Cortex of kidney (tissue), 1 donor: ENCODE measurements around the gene ADTRP.

Experiments
- DNase-seq: peaks from one replicate; lab custom pipeline; 2025; lab: John Stamatoyannopoulos, UW

ADTRP gene, protein sequence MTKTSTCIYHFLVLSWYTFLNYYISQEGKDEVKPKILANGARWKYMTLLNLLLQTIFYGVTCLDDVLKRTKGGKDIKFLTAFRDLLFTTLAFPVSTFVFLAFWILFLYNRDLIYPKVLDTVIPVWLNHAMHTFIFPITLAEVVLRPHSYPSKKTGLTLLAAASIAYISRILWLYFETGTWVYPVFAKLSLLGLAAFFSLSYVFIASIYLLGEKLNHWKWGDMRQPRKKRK

DNA sequence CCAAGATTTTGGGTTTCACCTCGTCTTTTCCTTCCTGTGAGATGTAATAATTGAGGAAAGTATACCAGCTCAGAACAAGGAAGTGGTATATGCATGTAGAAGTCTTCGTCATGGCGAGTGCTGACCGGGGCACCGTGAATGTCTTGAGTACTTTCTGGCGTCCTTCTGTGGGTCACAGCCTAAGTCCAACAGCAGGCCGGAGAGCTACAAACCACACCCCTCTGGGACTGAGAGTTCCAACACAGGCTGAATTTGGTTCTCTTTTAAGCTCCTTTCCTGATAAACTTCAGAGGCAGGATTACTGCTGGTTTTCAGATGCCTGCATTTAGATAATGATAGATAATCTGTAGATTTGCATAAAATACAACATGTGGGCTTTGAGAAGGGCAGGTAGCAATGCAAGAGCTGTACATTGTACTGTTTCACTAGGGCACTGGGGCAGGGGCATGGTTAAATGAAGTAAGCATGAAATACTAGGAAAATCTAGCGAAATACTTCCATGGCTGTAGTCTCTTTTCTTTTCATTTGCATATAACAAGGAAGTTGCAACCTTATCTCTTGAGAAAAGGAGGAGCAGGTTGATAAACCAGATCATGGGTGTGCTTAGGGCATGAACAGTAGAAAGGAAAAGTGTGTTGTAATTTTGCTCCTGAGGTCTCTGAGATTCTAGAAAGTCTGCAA, at the start of gene ADTRP:
Gene ADTRP, minus strand, starts transcription at position 156 of the 681 bp plus-strand sequence. Its CDS starts 44 bp downstream, at position 112.
- DNase-seq = no peak

DNA sequence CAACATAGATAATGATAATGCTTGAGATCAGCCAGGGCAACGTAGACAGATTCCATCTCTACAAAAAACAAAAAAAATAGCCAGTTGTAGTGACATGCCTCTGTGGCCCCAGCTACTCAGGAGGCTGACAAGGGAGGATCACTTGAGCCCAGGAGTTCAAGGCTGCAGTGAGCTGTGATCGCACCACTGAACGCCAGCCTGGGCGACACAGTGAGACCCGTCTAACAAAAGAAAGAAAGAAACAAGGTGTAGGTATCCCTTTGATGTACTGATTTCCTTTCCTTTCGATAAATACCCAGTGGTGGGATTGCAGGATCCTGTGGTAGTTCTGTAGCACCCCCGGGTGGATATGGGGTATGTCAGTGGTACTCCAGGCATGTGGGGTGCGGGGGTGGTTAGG, 48.2 kb upstream of the ADTRP start:
- DNase-seq = no peak

DNA sequence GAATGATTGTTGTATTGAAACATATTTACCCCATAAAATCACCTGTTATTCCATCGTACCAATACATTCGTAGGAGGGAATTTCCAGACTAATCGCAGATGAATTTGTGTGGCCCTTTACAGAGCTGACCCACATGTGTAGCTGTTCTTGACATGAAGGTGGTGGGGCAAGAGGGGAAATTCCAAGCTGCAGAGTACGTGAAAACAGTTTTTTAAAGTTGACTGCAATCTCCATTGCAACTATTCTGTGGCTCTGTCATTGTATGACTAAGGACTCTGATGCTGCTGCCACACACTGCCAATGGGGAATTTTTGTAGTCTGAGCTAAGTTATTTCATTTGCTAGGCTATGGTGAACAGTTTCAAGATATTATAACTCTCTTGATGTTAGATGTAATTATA, 46.4 kb upstream of the ADTRP start:
- no peak for DNase-seq

DNA sequence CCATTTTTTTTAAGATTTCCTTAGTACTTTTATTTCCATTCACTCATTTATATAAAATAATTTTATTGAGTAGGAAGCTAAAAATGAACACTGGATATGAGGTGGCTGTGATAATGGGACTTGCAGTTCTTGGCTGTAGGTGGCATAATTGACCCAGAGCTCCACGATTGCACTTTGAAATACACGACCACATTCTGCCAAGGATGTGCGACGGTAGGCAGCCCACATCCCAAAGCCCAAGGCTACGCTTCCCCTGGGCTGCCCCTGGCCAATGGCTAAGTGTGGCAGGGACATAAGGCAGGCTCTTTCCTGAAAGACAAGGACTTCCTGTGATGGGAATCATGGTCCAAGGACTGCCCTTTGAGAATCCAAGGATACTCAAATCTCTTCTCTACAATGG, 43.7 kb upstream of the ADTRP start:
- no peak for DNase-seq

DNA sequence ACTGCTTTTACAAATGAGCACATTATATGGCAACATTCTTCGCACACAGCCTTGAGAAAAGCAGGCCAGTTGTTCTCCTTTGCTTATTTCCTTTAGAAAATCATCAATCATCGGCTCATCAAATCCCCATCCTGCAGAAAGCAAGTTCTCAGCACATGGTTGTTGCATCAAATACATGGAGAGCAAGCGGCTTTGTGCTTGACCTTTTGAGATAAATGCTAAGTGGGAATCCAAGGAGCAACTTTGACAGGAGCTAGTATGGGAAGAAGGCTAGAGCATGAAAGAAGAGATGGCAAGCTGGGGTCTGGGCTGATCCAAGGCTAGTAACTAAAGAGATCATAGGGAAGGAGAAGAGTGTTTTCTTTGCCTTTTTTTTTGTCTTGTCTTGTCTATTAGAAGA, 43.2 kb upstream of the ADTRP start:
- no peak for DNase-seq

DNA sequence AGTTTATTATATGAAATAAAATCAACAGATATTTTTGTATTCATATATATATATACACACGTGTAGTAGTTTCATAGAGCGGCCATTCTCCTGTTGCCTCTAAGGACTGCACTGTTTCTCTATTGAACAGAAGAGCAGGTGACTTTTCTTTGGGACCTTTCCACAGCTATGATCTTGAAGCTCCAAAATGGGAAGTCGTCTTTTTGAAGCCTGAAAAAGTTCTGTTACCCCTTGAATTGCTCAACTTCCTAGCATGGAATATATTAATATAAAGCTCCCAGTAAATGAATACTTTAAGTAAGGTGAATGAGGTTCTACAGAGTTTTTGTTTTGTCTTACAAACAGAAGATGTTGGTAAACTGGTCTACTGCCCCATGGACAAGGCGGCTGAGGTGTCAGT, 42.2 kb upstream of the ADTRP start:
- no peak for DNase-seq

DNA sequence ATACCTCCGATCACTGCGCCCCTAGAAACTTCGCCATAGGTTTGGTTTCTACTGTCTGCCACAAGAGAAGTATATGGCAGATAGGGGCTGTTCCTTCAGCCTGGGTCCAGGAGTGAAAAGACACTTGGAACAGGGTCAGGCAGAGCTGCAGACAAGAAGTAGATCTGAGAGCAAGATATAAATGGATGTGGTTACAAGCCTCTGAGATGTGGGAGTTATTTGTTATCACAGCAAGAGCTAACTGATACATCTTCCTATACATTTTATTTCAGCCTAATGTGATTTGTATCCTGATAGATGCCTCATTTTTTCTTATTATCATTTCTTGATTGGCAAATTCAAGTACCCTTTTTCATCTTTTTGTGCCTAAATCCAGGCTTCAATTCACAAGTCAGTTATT, 40.9 kb upstream of the ADTRP start:
- DNase-seq = no peak

DNA sequence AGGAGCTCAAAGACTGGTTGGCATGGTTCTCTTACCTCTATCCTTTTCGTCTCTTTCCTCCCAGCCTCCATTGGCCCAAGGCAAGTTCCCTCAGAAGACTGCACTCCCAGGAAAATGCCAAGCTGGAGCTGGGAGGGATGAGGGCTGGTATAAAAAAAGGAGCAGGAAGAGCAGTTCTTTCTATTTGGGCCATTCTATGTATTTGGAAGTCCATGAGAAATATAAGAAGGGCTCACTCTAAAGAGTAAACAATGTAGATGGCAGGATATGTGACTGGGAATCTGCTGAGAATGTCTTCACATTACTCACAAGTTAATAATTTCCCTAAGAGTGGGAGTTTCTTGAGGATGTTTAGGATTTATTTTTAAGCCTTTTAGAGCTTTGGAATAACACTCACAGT, 36.6 kb upstream of the ADTRP start:
- no peak for DNase-seq

DNA sequence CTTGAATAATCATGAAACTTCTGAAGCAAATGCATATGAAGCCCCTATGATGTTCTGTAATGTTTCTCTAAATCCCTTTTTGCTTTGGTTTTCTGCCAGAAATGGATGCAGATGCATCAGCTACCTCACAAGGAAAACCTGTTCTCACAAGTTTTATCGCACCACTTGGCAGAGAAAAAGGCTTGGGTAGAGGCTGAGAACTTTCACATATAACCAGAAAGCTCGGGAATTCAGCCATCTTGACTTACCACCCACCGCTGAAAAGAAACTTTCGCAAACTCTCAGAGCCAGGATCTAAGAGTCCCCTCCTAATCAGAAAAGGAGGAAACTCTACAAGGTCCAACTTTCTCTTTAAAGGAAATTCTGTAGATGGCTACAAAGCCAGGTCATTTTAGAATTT, 36.2 kb upstream of the ADTRP start:
- DNase-seq = no peak

DNA sequence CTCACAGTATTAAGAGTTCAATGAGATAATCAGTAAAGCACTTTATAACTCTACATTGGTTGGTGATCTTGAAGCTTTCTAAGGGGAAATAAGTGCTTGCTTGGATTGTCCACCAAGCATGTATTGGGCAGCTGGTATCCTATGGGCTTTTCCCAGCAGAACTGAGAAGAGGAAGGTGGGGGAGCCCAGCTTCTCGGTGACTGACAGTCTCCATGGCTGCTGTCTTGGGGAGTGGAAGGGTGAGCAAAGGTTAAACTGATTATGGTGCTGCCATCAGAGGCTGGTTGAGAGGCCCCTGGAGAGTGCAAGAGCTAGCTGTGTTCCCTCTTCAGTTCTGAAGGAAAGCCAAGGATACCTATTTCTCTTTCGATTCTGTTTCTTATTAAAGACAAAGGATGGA, 35.5 kb upstream of the ADTRP start:
- DNase-seq = no peak

DNA sequence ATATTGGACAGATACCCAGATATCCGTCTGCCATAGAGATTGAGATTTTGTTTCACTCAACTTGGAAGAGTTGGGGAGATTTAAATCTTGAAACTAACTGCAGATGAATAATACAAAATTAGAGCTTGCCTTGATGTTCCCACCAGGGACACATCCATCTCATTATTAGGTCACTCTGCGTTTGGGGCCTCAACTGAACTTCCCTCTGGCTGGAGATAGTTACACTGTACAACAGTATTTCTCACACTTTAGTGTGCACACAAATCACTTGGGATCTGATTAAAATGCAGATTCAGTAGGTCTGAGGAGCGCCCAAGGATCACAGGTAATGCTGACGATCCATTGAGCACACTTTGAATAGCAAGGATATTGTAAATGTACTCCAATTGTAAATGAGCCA, 35.0 kb upstream of the ADTRP start:
- no peak for DNase-seq

DNA sequence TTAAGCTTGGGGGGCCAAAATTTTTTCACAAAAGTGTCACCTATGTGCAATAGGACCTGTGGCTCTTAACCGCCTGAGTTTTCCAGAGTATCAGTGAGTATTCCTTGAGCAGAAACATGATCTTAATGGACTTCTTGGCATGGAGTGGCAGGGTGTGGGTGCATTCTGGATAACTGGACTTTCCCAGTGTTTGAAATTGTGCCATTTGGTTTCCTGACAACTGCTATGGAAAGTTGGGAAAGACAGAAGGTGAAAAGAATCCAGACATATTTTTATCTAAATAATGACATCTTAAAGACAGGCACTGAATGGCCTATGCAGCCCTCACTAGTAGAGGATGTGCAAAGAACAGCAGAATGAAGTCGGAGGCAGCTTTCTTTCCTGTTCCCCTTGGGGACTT, 34.3 kb upstream of the ADTRP start:
- no peak for DNase-seq

DNA sequence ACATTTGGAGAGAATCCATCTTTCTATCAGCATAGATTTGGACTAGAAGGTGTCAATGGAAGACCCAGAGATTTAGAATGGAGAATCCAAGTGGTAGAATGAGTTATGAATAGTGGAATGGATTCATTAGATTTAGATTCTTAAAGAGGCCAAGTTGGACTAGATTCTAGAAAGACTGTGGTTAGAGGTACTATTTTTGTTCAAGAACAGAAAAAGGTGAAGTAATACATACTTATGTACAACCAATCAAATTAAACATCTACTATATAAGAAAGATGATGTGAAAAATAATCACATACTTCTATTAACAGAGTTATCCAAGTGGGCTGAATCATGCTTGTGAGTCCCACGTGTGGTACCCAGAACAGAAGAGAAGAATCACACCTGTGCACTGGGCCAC, 33.8 kb upstream of the ADTRP start:
- no peak for DNase-seq

DNA sequence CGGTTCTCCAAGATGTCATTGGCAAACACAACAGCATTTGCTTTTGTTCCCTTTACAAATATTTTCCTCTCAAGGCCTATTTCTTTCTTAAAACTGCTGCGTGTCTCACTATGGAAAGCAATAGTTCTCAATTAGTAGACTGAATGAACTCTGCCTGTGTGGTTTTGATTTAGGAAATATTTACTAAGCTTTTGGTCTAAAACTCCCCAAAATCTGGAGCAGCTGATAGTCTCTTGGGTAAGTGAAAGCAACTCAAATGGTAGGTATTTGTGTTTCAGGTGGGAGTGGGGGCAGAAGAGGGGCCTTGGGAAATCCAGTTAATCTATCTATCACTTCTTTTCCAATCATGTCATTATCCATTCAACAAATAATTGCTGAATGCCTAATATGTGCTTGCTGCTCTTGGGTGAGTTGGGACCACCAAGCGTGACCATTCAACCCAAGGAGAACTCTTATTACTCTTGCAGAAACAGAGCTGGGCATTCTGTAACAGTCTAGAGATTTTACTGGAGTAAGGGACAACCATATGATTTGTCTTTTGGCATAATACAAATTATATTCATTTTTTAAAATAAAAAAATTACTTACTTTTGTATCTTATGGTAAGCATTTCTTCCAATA, 33.2 kb upstream of the ADTRP start:
- DNase-seq = no peak

DNA sequence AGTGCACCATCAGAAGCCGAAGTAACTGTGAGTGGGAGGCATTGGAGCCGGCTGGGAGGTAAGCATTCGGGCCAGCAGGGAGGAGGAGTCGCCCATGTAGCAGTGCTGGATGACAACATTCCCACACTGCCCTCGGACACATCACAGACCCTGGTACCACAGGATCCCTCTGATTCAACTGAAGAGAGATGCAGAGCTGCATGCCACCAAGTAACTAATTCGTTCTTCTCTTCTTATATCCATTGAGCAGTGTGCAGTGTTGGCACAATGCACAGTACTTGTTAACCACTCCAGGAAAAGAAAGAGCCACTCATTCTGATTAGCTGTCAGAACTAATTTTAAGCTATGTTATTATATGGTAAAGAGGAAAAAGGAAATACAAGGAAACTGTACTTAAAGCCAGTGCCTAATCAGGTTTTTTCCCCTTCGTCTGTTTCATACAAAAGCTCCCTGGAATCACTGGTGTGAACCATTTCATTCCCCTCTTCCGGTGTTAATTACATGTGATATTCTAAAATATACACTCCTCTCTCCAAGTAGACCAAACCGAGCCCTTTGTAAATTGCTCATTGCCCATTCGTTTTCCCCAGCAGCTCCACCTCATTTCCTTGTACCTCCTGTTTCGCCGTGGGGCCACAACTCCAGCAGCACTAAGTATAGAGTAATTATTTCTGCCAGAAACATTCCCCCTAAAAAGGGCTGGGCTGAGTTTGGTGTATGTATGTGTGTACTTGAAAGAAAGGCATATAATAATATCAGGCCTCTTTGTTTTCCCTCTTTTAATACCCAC, 32.4 kb upstream of the ADTRP start:
- DNase-seq = no peak

DNA sequence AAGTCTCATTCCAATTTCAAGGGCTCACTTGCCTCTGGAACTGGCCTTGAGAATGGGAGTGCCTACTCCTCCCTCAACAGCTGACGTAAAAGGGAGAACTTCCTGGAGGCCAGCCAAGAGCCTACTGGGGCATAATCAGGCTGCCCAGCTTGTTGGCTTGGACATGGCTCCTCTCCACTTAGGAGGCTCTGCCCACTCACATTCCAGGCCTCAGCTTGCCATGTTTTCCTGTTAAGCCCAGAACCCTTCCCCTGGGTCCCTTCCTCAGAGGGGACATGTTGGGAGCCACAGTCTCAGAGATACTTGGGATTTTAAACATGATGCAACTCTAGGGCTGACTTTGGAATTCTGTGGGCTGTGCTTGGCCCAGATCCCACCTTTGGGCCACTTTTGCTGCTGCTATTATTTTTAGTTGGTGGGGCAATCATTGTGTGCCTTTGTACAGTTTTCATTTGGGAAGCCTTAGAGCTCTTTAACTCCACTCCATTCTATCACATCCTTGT, 31.5 kb upstream of the ADTRP start:
- no peak for DNase-seq

DNA sequence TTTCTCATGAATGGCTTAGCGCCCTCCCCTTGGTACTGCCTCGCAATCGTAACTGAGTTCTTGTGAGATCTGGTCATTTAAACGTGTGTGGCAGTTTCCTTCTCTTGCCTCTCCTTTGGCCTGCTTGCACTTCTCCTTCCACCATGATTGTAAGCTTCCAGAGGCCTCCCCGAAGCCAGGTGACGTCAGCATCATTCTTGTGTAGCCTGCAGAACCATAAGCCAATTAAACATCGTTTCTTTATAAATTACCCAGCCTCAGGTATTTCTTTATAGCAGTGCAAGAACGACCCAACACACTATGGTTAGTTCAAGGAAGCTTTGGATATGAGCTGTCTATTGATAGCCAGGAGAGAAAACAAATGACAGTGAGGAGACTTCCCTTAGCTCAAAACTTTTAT, 29.5 kb upstream of the ADTRP start:
- DNase-seq = no peak

DNA sequence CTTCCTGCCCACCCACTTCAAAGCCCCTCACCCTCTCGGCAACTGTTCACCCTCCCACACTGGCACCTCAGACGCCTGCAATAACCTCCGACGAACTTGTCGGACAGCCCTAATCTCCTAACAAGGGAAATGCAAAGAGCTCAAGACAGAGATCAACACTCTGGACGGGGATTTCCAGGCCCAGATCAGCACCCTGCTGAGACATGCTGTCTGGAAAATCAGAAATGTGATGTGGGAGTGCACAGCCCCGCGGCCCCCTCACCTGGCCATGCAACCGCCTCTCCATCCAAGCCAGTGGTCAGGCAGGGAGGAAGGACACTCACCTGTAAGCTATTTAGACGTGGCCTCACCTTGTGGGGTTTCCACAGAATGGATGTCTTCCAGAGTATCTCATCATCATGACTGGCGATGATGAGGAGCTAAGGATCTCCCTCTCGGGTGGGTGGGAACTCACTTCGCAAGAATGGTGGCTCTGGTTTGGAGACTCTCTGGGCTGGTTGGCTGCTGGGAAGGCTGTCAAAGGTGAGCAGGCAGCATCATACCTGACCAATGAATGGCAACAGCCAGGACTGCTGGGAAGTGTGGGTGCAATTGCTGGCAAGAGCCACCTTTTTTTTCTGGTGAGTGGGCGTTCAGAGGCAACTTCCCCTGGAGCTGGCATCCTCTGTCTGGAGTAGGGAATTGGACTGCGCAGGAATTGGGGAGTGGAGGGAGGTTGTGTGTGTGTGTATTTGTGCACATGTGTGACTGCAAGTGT, 28.1 kb upstream of the ADTRP start:
- DNase-seq = no peak

DNA sequence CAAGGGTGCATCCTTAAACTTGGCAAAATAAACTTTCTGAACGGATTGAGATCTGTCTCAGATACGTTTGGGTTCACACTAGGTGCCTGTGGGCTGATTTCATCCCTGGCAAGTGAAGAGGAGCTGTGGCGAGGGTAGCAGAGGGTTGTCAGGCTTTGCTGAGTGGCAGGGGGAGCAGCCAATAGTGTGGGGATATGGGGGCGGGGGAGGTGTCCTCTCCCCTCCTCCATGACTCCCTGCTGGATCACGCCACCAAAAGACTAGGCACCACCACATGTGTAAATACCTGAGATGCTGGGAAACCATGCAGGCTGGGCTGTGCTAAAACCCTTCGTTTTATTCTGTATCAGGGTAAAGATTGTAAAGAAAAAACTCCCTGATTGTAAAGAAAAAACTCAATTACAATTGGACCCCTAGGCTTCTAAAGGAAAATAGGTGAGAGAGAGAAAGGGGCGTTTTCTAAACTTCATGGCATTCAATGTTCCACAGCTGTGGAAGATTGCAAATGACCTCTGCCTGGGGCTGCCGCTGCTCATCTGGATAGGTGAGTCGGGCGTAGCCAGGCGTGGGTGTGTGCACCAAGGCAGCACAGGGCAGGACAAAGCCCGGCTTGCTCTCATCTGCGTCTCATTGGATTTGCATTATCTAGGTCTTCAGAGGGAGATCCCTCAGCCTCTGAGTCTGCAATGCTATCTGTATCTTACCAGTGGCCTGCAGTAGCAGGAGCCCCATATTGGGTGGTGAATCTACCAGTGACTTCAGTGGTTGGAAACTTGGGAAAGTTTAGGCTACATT, 26.9 kb upstream of the ADTRP start:
- DNase-seq = no peak

DNA sequence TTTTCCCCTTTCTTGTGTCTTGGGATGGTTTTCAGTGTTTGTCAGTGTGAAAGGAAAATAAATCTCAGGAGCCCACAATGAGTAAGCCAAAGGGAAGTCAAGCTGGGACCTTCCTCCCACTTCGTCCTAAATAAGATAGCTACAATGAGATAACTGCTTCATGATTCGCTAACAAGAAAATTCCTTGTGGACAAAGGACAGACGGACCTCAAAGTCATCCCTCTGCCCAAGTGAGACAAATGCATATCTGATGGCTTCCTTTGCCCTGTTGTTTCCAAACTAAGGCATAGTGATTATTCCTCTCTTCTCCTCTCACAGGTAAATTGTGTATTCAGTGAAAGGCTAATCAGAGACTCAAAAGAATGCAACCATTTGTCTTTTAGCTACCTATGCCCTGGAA, 26.1 kb upstream of the ADTRP start:
- no peak for DNase-seq

DNA sequence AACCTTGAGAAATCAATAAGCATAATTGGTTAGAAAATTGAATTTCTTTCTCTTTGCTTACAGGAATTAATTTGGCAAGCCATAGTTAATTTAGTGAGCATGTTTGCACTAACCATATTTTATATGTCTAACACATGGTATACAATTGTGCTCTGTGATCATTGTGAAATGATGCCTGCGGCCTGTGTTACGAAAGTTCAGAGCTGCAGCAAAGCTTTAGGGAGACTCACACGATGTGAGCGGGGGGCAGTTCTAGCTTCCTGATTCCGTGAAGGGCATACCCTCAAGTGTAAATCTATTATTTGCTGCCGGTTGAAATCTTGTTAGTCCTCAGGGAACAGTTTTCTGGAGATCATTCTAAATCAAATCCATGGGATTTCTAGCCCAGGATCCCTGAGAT, 25.5 kb upstream of the ADTRP start:
- no peak for DNase-seq
